SK-N-SH (cell line): ENCODE data around the gene SLIT1.

ENCODE experiments used
- CTCF ChIP-seq: fragments of 200-600 bp; sonication (generic); IDR thresholded peaks from 2 replicates; pipeline ENCODE4 v1.6.1; 2017; ENCODE audit warnings: antibody characterized with exemption, mild to moderate bottlenecking, moderate library complexity
- EP300 ChIP-seq, 2 experiments: IDR thresholded peaks; 2 replicates each; pipeline versions ENCODE4 v1.4.0 to v1.6.1; 2012; ENCODE audit warnings: borderline replicate concordance in 1 of 2, low read depth in 1 of 2, low read length in 1 of 2
- EZH2phosphoT487 ChIP-seq: fragments of 200-600 bp; sonication (generic); IDR thresholded peaks from 2 replicates; pipeline ENCODE4 v1.6.1; 2017; ENCODE audit warnings: low read depth, mixed run types, mild to moderate bottlenecking, antibody characterized with exemption, moderate library complexity, borderline replicate concordance
- GABPA ChIP-seq: IDR thresholded peaks from 2 replicates; pipeline ENCODE4 v1.4.0; 2012; ENCODE audit warnings: low read depth, mild to moderate bottlenecking
- JUND ChIP-seq: IDR thresholded peaks from 2 replicates; pipeline ENCODE4 v1.4.0; 2012
- SIN3A ChIP-seq: IDR thresholded peaks from 2 replicates; pipeline ENCODE4 v1.6.1; 2012; ENCODE audit warnings: low read depth, mild to moderate bottlenecking, low read length, moderate library complexity, borderline replicate concordance
- TAF1 ChIP-seq: IDR thresholded peaks from 2 replicates; pipeline ENCODE4 v1.6.1; 2012; ENCODE audit warnings: low read depth, mild to moderate bottlenecking, low read length, moderate library complexity, borderline replicate concordance
- USF1 ChIP-seq: IDR thresholded peaks from 2 replicates; pipeline ENCODE4 v1.4.0; 2012; ENCODE audit warnings: low read depth, borderline replicate concordance
- YY1 ChIP-seq: IDR thresholded peaks from 2 replicates; pipeline ENCODE4 v1.4.0; 2012; ENCODE audit warnings: low read depth, mild to moderate bottlenecking
- ZBTB33 ChIP-seq: IDR thresholded peaks from 2 replicates; pipeline ENCODE4 v1.4.0; 2012; ENCODE audit warnings: low read depth, borderline replicate concordance
- TF ChIP-seq, protein P1 (sequence below): IDR thresholded peaks from 2 replicates; pipeline ENCODE4 v1.6.1; 2012; ENCODE audit warnings: mild to moderate bottlenecking, low read depth, low read length, moderate library complexity

DNA sequence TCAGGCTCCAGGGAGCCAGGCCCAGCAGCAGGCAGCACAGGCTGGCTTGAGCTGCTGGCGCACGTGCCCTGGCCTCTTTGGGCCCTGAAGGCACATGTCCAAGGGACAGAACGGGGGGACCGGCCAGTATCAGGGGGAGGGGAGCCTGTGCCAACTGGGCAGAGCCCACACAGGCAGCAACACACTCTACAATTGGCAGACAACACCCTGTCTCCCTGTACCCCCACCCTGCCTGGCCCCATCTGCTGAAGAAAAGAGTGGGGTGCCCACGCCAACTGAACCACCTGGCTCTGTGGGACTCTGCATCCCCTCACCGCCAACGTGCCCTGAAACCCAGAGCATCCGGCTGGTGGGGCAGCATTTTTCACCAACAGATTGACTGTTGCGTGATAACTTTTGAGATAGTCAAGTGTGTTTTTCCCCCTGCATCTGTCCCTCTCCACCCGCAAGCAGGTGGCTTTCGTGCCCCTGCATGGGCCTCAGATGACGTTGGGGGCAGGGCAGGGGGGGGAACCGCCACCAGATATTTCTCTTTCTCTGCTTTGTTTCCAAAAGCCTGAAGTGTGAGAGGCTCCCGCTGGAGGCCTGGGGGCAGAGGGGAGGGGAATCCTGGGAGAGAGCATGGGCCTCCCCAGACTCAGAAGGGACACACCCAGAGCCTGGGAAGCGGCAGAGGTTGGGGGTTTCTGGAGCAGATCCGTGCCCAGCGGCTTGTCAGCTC, 21.8 kb downstream of the SLIT1 start:
- TF ChIP-seq GABPA (no peak), CTCF (no peak), EP300 (IDR thresholded peaks at IDR 0.05; ENCODE audit: borderline replicate concordance in 1 of 2, low read depth in 1 of 2, low read length in 1 of 2) (no peak), EZH2phosphoT487 (no peak), USF1 (no peak), SIN3A (no peak), YY1 (no peak), JUND (no peak), TAF1 (no peak), ZBTB33 (no peak)
- TF ChIP-seq, protein P1, sequence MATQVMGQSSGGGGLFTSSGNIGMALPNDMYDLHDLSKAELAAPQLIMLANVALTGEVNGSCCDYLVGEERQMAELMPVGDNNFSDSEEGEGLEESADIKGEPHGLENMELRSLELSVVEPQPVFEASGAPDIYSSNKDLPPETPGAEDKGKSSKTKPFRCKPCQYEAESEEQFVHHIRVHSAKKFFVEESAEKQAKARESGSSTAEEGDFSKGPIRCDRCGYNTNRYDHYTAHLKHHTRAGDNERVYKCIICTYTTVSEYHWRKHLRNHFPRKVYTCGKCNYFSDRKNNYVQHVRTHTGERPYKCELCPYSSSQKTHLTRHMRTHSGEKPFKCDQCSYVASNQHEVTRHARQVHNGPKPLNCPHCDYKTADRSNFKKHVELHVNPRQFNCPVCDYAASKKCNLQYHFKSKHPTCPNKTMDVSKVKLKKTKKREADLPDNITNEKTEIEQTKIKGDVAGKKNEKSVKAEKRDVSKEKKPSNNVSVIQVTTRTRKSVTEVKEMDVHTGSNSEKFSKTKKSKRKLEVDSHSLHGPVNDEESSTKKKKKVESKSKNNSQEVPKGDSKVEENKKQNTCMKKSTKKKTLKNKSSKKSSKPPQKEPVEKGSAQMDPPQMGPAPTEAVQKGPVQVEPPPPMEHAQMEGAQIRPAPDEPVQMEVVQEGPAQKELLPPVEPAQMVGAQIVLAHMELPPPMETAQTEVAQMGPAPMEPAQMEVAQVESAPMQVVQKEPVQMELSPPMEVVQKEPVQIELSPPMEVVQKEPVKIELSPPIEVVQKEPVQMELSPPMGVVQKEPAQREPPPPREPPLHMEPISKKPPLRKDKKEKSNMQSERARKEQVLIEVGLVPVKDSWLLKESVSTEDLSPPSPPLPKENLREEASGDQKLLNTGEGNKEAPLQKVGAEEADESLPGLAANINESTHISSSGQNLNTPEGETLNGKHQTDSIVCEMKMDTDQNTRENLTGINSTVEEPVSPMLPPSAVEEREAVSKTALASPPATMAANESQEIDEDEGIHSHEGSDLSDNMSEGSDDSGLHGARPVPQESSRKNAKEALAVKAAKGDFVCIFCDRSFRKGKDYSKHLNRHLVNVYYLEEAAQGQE: no peak
